Femur (tissue), 1 donor: ENCODE measurements around the gene COPS4.
"Not testable (repeated sequence)": the region's sequence is repeated elsewhere in the genome, so short reads cannot be mapped to it uniquely, and the experiment has no call there.

Source experiments
- DNase-seq: peaks from one replicate; pipeline ENCODE4 v3.0.0-alpha.2; 2017

Gene COPS4

DNA sequence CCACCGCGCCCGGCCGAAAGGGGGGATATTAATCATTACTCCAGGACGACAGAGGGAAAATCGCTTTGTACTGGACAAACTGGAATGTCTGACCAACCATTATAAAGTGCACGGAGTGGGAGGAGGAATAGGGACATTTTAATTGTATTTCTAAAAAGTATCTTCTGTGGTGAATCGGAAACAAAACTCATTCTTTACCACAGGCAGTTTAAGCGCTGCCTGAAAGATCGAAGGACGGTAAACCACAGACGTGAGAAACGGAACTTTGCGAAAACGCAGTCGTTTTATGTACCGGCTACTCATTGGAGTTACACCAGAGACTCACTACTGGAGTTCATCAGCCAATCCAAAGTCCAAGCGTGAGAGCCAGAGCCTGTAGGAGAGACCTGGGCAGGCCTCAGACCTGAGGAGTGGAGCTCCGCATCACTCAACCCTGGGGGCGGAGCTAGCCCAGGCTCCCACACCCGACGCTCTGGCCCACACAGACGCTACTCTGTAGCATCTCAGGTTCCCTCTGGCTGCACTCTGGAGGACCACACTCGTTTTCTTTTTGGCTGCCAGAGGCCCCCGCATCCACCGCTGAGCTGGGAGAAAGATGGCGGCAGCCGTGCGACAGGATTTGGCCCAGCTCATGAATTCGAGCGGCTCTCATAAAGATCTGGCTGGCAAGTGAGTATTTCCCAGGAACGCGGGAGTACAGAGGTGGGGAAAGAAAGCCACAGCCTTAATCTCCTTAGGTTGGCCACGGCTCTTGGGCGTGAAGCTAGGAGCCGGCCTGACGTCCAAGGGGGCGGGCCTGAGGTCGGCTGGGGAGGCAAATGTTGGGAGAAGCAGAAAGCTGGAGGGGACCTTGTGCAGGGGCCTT is at the start of gene COPS4:
COPS4 (plus strand) TSS at position 554 of the 865 bp plus-strand sequence; CDS start at position 596, 42 bp downstream.
- peak; percentile 99 for DNase-seq

DNA sequence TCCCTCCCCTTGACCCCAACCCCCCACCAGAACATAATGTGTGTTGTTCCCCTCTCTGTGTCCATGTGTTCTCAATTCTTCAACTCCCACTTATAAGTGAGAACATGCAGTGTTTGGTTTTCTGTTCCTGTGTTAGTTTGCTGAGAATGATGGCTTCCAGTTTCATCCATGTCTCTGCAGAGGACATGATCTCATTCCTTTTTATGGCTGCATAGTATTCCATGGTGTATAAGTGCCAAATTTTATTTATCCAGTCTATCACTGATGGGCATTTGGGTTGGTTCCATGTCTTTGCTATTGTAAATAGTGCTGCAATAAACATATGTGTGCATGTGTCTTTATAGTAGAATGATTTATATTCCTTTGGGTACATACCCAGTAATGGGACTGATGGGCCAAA is 47.5 kb upstream of the COPS4 start:
- not testable (repeated sequence) for DNase-seq

DNA sequence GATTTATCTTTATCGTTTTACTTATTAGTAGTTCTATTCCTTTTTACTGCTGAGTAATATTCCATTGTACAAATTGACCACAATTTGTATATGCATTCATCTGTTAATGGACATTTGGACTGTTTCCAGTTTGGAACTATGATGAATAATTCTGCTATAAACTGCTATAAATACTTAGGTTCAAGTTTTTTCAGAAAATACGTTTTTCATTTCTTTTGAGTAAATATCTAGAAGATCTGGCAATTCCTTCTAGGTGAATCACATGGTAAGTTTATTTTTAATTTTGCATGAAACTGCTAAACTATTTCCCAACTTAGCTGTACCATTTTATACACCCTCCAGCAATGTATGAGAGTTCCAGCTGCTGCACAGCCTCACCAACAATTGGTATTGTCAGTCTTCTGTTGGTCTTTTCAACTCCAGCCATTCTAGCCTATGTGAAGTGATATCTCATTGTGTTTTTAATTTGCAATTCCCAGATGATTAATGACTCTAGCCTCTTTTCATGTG is 46.6 kb upstream of the COPS4 start:
- DNase-seq: no peak

DNA sequence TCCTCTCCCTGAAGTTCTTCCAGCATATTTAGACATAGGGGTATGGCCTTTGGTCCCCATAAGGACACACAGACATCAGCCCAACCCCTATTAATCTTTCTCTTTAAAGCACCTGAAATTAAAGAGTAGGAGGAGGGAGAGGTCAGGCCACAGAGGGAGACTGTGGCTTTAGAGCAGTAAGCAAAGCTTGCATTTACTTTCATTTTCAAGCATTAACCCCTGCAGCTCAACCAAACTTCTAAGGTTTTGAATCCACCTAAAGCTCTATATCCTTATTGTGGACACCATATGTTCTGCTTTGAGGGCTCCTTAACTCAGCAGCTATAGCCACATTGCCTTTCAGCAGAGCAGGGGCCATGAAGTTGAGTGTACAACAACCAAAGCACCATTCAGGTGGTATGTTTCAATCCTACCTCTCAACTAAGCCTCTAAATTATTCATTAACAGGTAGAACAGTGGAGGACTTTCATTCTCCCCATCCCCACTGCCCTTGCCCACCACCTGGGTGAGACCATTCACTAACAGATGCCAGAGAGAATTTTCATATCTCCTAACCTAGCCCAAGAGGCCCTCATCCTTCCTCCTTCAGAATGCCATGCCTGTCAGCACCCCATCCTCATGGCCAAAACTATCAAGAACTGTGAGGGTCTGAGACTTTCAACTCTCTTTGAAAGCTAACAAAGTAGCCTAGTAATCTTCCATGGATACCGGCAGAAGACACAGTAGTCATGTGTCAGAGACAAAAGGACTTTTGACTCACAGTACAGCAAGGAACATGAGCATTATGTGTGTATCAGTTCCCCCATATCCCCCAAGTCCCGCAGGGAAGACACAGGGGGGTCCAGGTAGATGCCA is 45.2 kb upstream of the COPS4 start:
- DNase-seq: no peak

DNA sequence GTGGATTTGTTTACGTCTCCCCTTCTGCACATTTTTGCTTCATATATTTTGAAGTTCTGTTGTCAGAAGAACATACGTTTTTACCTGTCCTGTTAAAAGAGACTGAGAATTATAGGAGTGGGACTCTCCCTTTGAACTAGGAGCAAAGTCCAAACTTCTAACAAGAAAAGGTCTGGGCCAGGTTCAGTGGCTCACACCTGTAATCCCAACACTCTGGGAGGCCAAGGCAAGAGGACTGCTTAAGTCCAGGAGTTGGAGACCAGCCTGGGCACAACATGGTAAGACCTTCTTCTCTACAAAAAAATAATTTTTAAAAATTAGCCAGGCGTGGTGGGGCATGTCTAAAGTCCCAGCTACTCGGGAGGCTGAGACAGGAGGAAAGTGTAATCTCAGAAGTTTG is 40.1 kb upstream of the COPS4 start:
- DNase-seq: no peak

DNA sequence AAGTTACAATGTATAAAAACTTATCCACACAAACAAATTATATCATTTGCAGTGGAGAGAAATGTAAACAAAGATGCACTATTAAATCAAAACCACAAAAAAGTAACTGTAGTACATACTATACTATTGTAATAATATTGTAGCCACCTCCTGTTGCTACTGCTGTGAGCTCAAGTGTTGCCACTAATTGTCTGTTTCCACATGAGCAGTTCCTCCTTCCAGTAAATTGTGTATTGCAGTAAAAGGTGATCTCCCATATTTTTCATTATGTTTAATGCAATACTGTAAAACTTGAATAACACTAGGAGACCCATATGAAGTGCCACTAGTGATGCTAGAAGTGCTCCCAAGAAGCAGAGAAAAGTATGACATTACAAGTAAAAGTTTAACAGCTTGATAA is 36.1 kb upstream of the COPS4 start:
- DNase-seq: no peak

DNA sequence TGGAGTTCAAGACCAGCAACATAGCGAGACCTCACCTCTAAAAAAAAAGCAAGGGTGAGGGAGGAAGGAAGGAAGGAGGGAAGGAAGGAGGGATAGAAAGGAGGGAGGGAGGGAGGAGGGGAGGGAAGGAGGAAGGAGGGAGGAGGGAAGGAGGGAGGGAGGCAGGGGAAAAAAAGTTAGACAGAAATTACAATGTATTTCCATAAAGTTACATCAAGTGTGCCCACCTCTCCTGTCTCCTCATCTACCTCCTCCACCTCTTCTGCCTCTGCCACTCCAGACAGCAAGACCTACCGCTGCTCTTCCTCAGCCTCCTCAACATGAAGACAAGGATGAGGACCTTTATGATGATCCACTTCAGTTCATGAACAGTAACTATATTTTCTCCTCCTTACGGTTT is 32.7 kb upstream of the COPS4 start:
- no peak for DNase-seq

DNA sequence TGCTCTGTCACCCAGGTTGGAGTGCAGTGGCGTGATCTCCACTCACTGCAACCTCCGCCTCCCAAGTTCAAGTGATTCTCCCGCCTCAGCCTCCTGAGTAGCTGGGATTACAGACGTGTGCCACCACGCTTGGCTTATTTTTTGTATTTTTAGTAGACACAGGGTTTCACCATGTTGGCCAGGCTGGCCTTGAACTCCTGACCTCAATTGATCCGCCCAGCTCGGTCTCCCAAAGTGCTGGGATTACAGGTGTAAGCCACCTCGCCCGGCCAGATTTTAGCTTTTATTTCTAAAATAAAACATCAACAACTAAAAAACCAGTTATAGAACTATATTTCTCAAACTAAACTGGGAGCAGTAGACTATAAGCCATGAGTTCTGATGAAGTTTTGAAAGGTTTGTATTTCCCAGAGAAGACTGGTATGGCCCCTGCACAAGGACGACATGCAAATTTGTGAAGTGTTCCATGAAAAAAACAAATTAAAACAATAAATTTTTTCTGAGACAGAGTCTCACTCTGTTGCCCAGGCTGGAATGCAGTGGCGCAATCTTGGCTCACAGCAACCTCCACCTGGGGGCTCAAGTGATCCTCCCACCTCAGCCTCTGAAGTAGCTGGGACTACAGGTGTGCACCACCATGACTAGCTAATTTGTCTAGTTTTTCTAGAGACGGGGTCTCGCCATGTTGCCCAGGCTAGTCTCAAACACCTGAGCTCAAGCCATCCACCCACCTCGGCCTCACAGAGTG is 31.8 kb upstream of the COPS4 start:
- not testable (repeated sequence) for DNase-seq

DNA sequence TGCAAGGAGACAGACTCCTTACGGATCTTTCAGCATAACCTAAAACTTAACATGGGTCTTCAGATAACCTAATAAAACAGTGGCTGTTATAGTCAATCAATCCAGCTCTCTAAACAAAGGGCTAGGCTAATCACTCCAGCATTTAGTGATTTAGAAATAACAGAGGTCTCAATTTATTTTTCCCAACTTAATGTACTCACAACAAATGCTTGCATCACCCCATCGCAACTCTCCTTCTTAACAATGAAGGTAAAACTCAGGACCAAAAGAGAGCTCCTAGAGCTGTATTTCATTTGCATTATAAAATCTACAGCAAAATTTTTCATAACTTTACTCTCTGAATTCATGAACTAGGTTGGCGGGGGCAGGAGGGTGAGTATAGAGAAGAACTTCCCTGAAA is 25.5 kb upstream of the COPS4 start:
- DNase-seq: no peak

DNA sequence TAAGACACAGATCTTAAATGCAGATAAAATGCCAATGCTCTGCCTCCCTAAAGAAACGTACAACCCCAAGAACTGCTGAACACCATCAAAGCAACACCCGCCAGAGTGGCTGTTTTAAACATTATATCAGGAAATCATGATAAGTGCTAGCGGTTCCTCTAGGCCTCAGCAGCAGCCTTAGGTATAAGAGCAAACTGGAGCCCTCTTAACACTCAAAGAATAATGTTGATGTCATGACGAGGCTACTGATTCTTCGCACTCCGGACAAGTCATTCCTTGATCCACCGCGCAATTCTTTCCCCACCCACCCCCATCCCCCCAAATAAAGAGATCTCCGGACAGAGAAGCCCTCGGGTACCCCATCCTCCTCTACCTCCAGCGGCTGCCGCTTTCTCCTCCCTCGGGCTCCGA is 24.9 kb upstream of the COPS4 start:
- no peak for DNase-seq

DNA sequence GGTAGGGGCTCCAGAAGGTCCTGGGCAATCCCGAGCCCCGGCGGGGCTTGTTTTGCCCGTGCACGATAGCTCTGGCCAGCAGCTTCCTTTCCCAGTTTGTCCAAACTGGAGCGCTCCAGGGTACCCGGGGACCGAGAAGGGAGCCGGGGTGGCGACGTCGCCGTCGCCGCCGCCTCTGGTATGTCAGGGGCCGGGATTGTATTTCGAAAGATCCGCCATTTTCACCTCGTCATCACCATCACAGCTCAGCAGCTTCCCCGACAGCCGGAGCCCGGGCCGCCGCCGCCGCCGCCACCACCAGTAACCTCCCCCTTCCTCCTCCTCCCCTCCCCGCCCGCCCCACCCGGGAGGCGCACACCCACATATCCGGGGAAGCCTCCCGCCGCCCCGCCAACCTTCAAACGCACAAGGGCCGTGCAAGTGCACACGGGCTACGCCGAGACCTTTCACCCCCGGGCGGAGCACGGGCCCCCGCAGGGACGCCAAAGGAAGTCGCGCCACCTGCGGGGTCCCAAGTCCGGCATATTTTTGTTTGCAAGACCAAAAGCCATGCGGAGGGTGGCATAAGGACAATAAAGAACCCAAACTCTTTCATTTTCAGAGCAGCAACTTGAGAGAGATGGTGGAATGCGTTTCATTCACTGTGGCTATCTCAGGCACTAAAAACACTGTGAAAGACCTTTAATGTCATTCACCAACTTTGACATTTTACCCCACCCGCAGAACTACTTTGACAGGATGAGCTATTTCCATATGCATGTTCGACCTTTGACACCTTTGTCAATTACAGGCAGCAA is 24.3 kb upstream of the COPS4 start, which contains the start of gene LIN54:
LIN54 (minus strand) TSS at position 302 of the 797 bp plus-strand sequence. CDS start 25,979 bp downstream, outside the sequence.
- peak; percentile 89 for DNase-seq

DNA sequence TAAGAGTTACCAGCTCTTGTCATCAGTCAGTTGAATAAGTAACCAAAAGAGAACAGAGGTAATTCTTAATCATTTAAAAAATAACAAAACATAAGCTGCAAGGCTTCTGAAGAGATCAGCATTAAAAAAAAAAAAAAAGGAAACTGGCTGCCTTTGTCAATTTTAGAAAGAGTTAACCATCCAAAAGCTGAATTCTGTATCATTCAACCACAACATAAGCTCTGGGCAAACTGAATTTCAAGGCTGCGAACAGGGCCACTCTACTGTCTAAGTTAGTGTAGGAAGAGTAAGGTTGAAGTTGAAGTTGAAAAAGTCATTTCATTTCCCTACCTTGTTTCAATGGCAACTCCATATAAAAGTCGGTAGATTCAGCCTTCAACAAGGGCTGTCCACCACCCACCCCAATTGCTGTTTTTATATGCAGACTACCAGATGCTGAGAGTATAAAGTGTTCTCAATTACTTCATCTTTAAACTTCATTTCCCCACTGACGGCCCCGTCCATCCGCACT is 23.2 kb upstream of the COPS4 start:
- DNase-seq: no peak

DNA sequence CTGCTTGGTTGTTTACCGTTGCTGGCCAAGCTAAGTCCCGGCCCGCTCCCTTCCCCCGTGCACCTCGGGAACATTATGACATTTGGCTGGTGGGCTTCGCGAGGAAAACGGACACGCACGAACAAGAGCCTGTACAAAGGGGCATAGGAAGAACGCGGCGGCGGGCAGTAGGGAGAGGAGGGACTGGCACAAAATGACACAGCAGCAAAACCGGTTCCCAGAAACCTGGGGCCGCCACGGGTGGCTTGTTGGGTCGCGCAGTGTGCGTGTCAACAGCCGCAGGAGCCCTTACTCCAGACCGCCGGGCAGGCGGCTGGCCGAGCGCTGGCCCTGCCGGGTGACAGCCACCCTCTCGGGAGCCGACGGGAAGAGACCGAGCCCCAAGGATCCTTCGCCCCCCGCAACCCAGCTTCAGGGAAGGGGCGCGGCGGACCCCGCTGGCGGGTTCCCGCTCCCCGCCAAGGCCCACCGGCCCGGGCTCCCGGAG is 22.7 kb upstream of the COPS4 start:
- DNase-seq: peak; percentile 50

DNA sequence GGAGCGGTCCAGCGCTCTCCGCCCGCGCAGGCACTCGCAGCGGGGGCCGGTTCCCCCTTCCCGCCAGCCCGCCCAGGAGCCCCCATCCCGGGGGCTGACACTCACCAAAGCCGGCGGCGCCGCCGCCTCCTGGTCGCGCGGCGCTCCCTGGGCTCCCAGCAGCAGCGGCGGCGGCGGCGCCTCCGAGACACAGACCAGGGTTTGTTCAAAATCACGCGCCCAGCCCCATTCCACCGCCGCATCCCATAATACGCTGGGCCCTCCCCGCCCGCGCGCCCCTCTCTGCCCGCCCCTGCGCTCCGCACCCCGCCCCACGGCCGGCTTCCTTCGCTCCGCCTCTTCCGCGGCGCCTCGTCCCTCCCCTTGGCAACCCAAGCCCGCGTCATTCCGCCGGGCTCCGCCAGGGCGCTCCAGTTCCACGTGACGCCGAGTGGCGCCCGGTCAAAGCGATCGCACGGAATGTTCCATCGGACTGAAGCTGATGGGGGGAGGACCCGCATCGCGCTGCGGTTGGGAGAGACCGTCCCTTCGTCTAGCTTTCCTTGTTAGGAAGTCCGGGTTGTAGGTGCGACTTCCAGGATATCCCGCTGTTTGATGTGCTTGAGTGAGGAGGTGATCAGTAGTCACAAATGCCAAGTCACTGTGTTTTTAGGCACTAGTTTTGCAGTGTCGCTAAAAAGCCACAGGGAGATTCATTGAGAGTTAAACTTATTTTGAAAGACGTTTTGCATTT is 22.1 kb upstream of the COPS4 start:
- peak; percentile 98 for DNase-seq

DNA sequence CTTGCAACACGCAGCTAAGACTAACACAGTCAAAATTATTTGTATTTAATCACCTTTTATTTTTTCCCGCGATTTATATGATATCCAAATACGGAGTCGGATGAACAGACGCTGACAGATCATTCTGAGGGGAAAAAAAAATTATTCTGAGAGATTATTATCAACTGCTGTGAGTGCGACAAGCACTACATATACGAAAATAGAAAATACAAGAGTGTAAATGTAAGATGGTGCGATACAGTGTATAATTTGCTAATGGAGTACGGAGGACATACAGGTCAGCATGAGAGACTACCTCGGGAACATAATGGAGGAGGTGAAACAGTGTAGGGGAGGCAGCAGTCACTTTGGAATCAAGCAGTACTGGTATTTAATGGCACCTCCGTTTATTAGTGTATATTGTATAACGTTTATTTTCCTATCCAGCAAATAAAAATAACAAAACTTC is 21.5 kb upstream of the COPS4 start:
- no peak for DNase-seq

DNA sequence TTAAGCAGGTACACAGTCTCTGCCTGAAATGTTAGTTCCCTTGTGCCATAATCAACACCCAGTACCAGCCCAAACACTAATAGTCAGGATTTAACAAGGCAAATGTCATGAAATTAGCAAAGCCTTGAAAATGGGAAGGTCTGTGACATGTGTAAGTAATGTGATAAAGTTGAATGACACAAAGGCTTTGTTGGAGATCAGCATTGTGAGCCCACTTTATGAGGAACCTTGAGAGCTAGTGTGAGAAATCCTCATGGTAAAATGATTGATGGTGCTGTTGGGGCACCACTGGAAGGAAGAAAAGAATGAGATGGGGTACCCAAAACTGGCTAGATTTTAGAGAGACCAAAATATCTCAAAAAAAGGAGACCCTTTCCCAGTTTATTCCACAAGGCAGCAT is 21.1 kb upstream of the COPS4 start:
- DNase-seq: no peak

DNA sequence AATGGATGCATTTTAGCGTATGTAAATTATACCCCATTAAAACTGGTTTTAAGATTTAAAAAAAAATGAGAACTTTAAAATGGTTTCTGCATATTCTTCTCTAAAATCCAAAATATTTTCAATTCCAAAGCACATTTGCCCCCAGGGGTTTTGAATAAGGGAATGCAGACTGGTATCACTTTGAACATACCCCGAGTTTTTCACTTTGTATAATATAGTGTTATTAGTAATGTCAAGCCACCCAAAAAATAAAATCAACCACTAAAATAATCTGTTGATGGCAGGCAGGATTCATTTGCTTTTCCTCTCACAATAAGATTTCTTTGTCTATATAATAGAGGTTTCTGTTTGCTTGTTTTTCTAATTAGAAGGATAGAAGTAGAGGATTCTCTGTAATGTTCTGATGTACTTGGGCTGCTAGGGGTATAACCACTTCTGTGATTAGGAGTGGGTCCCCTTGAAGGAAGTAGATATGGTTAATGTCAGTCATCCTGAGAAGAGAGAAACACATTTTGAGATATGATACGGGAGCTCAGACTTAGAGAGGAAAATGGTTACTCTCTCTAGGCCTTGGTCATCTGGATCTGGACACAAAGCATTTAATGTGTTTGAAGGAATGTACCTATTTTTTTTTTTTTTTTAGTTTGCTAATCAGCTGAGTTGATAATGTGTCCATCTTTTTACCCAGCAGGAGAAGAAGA is 15.0 kb upstream of the COPS4 start:
- DNase-seq: no peak

DNA sequence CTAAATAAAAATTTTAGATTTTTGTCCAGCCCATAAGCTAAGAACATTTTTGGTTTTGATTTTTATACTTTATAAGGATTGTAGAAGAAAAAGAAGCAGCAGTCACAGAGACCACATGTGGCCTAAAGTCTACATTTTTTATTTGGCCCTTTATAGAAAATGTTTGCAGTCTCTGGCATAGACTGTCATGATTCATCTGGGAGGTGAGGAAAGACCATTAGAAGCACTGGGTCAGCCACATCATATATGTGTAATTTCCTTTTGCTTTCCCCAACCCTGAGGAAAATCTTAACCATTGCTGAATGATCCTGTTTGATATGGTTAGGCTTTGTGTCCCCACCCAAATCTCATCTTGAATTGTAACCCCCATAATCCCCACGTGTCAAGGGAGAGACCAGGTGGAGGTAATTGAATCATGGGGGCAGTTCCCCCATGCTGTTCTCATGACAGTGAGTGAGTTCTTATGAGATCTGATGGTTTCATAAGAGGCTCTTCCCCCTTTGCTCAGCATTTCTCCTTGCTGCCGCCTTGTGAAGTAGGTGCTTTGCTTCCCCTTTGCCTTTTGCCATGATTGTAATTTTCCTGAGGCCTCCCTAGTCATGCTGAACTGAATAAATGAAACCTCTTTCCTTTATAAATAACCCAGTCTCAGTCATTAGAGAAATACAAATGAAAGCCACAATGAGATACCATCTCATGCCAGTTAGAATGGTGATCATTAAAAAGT is 12.1 kb upstream of the COPS4 start:
- DNase-seq: no peak

DNA sequence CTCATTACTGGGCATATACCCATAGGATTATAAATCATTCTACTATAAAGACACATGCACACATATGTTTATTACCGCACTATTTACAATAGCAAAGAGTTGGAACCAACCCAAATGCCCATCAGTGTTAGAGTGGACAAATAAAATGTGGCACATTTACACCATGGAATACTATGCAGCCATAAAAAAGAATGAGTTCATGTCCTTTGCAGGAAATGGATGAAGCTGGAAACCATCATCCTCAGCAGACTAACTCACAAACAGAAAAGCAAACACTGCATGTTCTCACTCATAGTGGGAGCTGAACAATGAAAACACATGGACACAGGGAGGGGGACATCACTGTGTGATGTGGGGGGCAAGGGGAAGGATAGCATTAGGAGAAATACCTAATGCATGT is 11.4 kb upstream of the COPS4 start:
- DNase-seq: not testable (repeated sequence)
